GM19351 (cell line): ENCODE results near the gene DHX35.

ENCODE experiments used
- ATAC-seq: cut with Tn5 transposase; IDR thresholded peaks from one replicate; pipeline ENCODE4 v1.9.1; 2021; ENCODE audit warnings: mild to moderate bottlenecking, moderate library complexity; ENCODE audit not compliant: unreplicated experiment

The DHX35 gene

DNA sequence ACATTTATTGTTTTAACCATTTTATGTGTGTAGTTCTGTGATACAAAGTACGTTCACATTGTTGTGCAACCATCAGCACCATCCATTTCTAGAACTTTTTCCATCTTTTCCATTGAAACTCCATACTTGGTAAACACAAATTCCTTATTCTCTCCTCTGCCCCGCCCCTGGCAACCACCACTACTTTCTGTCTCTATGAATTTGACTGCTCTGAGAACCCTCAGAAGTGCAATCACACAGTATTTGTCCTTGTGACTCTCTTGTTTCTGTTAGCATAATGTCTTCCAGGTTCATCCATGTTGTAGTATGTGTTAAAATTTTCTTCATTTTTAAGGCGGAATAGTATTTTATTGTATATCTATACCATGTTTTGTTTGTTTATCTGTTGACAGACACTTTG is 56.9 kb downstream of the DHX35 start:
- no peak for ATAC-seq

DNA sequence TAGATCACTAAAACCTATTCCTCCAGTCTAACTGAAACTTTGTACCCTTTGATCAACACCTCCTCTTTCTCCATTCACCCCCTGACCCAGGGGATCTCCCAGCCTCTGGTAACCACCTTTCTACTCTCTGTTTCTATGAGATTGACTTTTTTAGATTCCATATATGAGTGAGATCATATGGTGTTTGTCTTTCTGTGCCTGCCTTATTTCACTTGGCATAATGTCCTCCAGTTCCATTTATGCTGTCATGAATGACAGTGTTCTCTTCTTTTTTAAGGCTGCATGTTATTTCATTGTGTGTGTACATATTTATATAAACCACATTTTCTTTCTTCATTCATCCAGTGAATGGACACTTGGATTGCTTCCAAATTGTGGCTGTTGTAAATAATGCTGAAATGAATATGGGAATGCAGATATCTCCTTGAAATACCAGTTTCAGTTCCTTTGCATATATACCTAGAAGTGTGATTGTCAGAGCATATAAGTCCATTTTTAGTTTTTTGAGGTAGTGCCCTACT is 57.7 kb downstream of the DHX35 start:
- ATAC-seq: peak; percentile 88

DNA sequence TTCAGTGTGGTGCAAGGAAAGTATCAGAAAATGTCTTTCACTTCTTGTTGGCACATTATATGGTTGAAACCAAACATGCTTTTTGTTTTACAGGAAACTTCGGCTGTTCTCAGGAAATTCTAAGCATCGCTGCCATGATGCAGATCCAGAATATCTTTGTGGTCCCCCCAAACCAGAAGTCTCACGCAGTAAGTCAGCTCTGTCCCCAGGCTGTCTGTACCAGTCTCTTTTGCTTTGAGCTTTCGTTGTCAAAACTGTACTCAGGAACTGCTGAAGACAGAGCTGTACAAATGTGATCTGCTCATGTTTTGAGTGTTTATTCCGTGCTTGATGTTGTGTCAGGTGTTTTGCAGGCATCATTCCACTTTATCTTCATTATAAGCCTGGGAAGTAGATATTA is 59.6 kb downstream of the DHX35 start:
- peak; percentile 39 for ATAC-seq

DNA sequence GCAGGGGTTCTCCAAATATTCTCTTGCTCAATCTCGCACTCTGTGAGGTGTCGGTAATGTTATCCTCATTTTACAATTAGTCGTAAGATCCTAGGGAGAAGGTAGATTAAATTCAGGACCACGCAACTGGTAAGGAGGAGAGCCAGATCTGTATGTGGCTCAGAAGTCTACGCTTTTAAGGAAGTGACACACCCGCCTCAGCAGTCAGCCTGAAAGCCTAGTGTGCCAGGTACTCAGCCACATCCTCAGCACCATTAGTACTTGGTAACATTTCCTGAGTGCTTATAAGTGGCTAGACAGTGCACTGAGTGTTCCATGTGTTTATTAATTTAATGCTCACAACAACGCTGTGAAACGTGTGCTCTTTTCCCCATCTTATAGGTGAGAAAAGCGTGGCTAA is 63.7 kb downstream of the DHX35 start:
- ATAC-seq: no peak

DNA sequence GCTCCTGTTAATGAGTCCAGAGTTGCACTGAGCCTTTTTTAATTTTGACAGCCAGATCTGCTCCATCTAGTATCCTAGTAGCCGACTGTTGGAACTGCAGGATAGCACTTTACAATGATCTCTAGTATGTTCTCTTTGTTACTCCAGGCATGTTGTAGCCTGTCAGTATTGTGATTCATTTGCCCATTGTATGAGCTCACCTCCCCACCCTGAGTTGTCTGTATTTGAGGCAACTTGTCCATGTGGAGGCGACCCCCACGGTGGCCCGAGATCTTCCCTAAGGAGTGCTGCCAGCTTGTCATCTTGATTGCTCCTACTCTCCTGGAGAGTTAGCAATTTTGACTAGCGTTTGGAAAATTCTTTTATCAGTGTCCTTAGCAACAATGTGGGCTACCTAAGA is 67.2 kb downstream of the DHX35 start:
- ATAC-seq: no peak

DNA sequence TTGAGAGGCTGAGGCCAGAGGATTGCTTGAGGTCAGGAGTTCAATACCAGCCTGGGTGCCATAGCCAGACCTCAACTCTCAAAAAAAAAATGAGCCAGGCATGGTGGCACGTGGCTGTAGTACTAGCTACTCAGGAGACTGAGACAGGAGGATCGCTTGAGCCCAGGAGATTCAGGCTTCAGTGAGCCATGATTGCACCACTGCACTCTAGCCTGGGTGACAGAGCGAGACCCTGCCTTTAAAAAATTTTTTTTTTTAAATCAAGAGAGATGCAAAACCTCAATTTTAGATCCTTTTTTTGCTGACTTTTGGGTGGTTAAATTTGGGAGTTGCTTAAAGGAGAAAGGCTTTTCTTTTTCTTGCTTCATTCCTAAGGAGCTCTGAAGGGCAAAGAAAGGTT is 70.9 kb downstream of the DHX35 start:
- no peak for ATAC-seq

DNA sequence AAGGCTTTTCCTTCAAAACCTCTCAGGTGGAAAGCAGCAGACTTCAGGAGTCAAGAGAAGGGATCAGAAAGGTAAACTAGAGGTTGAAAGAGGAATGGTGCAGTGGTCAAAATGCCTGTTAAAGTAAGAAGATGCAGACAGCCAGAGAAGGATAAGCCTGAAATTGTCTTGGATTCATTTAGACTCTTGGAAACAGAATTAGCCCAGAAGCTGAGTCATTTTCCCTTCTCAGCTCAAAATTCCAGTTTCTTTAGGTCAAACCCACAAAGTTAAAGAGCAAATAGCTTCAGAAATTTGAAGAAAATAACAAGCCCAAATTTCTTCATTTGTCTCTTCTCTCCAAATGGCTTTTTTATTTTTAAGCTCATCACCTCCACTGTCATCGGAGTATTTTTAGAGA is 73.9 kb downstream of the DHX35 start:
- no peak for ATAC-seq

DNA sequence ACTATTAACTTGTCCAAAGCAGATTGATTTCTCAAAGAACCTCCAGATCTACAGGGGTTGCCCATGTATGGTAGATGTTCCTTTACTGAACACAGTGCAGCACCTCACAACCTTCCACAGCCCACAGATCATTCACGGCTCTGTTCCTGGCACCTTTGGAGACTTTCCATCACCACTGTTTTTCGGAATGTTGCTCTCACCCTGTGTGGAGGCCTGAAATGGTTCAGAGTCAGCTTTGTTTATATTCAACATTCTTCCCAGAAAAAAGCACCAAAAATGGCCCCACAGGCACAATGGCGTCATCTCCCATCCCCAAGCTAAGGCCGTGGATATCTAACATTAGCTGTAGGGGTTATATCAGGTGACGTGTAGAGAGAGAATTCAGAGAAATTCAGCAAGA is 74.7 kb downstream of the DHX35 start:
- ATAC-seq: no peak

DNA sequence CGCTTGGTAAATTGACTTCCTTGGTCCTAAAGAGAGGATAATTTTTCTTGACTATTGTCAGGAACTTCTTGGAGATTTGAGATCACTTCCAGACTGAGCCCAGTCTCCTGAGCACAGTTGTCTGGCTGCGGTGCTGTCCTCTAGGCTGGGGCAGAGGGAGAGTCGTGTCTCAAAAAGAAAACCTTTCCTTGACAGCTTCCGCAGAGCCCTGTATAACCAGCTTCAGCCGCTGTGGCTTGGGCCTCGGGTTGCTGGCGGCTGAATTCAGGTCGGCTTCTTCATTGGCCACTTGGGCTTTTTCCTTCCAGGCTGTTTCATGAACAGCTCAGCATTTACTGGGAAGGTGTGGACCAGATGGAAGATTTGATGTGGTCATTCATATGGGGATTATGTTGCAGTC is 75.9 kb downstream of the DHX35 start:
- ATAC-seq: no peak

DNA sequence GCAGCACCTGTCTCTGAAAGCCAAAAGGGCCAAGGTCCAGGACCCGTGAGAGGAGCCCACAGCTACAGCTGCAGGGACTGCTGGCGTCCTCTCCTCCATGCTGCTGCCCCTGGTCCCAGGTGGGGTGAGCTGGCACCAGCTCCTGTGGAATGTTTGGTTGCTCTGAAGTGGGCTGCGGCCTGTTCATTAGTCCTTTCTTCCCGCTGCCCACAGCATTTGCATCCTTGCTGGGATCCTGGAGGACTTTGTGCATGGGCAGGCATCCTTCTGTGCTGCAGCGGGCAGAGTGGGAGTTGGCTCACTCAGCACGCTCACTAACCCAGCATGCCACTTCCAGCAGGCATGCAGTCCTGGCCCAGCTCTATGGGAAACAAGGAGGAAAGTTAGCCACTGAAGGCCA is 76.4 kb downstream of the DHX35 start:
- ATAC-seq: no peak

DNA sequence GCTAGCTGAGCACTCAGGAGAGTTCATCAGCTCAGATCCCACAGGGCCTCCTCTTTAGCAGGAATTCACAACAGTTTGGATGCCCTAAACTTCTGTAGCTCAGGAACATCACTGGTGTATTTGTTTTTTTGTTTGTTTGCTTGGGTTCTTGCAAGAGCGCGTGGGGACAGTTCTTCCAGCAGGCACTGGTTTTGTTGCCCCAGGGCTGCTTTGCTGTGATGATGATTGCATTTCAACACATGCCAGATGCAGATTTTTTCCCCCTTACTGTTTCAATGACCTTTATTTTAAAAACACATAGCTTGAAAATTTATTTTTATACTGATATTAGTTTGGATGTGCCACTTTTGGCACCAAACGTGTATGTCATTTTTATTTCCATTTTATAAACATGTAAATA is 77.1 kb downstream of the DHX35 start:
- ATAC-seq: no peak

DNA sequence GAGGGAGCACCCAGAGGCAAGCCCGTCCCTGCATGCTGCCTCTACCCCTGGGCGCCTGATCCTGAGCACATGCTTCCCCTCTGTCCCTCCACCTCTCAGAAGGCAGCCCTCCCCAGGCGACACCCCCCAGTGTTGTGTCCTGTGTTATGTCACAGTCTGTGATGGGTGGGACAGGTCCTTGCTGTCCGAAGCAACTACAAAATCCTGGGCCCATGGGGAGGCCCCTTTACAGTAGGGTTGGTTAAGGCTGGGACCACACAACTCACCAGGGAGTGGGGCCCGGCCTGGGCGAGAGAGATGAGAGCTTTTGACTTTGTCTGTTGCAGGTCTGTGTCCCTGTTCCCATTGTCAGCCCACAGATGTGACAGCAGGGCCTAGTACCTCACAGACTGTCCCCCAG is 78.0 kb downstream of the DHX35 start:
- ATAC-seq: no peak

DNA sequence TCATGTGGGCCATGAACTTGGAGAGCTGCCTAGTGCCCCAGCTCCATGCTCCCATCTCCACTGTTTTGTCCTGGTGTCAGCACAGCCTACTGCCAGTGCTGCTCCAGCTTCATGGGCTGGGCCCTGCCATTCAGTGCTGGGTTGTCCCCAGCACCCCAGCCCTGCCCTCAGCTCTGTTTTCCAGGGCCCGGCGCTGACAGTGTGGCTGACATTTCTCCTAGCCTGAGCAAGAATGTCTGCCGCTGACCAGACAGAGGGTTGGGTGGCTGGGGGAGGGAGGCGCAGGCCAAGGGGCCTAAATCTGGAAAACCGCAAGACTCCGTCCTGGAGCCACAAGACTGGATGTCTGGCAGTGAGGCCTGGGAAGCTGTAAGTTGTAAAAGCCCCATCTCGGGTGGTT is 78.9 kb downstream of the DHX35 start:
- ATAC-seq: no peak

DNA sequence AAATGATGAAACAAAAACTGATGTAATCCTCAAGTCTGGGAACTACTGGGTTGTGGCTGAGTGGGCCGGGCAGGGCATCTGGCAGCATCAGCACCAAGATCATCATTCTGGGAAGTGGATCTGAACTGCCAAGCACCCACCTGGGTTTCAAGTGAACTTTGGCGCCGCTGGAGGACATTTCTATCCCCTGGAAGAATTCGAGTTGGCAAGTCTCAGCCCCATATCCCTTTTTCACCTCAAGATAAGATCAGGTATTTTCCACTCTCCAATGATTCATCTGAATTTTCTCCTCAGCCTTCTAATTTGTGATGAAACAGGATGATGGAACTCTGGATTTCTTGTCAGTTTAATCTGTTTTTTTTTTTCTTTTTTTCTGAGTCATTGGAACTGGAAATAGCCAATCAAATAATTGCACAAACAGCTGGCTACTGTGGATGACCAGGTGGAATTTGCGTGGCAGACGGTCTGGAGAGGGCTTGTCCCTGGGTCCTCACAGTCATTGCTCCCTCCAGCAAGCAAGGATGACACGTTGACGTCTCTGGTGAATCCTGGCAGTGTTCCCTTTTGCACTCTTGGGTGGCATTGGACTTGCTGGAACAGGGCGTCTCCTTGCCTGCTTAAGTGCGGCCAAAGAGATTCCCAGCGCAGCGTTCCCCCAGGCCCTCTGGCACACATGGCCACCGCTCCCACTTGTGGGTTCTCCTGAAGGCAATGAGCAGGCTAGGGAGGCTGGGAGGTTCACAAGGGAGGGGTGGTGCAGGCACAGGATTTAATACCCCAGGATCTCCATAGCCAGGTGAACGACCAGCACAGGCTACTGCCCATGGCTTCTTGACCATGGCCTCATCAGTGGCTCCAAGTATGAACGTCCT is 80.4 kb downstream of the DHX35 start:
- ATAC-seq: no peak

DNA sequence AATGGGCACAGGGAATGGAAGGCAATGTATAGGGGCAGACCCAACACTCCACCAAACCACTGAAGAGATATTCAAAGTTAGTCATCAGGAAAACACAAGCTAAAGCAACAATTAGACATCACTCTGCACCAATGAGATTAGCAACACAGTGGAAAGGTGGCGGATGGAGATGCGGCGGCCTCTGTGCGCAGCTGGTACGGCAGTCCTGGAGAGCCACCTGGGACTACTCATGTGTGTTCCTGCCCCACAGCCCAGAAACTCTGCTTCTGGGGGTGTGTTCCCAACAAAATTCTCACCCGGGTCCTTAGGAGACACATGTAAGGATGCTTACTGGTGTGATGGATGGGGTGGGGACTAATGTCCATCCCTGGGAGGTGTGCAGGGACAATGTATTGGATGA is 82.4 kb downstream of the DHX35 start:
- no peak for ATAC-seq

DNA sequence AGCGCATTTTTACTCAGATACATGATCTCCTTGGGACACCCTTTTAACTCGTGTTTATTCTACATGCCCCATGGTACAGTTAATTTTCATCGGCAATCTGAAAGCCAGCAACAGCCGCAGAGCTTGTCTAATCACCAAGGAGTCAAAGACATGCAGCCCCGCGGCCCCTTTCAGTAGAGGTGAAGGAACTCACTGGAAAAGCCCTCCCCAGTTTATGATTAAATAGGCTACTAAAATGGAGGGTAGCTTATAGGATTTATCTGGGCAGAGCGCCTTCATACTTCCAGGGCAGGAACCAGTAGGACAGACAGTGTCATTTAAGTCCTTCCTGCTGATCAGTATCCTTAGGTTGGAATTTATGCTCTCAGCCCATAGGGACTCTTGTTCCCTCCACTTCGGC is 83.5 kb downstream of the DHX35 start:
- ATAC-seq: no peak

DNA sequence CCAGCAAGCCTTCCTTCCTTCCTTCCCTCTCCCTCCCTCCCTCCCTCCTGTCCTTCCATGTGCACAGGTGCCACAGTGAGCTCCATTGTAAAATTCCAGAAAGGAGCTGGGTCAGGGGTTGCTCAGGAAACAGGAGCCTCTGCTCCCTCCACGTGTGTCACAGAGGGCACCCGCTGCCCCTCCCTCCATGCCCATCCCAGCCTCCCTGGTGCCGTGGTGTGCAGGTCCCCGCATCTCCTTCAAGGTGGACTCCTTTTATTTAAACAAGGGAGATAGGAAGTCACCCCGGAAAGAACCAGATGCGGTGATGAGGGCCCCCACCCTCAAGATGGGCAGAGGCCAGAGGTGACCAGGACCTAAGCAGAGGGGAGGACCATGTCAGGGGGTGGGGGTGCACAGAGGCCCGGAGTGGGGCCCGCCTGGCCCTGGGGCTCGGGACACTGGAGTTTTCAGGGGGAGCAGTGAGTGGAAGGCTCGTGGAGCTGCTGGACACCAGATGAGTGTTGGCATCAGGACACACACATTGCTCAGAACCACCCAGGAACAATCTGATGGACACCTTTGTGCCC is 85.4 kb downstream of the DHX35 start:
- no peak for ATAC-seq

DNA sequence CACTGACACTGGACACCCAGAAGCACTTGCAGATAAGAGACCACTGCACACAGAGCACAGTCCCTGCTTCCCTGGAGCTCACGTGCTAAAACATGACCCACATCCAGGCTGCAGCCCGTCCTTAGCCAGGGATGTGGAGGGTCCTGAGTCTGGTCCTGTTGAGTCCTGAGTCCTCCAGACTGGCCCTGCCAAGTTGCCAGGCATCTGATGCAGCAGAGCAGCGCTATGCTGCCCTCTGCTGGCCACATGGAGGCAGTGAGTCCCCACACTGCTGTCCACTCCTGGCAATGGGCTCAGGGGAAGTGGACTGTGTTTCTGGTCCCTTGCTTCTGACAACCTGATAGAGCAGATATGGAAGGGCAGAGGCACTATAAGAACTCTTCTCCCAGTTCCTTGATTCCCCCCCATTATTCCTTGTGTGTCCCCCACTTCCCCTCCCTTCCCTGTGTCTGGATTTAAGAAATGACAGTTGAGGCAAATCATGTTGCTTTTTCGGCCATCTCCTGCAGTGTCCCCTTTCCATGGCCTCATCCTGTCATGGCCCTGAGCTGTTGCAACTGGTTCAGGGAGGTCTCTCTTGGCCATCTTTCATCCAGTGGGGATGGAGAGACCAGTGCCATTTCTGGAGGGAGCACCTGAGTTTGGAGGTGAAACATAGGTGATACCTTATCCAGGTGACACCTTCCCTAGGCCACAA is 86.0 kb downstream of the DHX35 start:
- ATAC-seq: peak; percentile 72

DNA sequence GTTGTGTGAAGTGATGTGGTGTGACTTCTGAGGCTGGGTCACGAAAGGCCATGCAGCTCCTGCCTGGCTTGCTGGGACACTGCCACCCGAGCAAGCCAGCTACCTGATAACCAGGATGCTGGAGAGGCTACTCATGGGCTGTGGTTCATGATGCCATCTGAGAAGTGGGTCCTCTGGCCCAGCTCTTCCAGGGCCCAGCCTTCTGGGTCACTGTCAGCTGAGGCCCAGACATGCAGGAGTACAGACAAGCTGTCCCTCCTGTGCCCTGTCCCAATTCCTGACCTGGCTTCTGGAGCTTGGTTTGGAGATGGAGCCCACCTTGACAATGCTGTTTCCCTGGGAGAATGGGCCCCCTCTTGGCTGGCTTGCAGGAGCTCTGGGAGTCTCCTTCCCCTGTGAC is 87.0 kb downstream of the DHX35 start:
- no peak for ATAC-seq

DNA sequence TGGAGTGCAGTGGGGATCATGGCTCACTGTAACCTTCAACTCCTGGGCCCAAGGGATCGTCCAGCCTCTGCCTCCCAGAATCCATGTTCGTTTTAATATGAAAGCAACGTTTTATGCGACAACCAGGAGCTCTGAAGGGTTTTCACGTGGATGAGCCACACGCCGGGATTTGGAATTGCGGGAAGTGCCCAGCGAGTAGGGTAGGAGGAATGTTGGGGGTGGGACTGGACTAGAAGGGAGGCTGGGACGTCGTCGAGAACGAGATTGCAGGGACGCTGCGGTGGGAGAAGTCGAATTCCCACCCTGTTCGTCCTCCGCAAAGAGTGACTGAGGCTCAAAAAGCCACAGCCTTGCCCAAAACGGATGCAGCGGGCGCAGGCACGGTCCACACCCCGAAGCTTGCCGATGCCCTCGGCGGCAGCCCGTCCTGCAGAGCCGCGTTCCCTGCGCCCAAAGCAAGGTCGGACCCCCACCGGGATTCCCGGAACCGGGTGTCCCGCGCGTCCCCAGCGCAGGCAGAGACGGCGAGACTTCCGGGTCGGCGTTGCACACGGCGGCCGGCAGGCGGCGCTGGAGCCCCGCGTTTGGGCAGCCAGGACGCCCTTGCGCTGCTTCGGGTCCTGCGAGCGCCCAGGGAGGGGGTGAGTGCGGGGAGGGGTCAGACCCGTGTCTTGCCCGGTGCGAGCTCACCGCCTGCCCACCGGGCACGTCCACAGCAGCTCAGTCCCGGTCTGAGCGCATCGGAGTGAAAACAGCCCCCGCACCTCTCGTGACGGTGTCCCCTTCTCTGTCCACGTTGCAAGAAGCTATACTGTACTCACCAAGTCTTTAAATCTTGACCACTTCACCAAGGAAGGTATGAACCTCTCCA is 87.8 kb downstream of the DHX35 start:
- ATAC-seq: peak; percentile 84

DNA sequence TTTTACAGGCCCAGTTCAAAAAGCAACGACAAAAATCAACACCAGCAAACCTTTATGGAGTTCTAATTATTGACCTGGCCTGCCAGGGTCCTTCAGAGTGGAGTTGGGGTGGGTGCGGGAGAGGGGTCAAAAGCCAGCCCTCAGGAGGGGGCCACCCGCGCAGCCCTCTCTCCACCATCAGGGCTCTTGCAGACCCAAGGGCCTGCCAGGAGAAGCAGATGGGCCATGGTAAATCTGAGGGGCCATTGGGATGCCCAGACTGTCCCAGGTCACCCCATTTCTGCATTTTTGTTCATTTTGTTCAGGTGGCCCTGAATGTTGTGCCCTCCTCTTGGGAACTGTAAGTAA is 88.4 kb downstream of the DHX35 start:
- ATAC-seq: no peak
